ENCODE measurements around the gene KIF21A.
A peak's percentile ranks its signal among the peaks of the same experiment; 100 is the strongest.

Gene KIF21A

GRCh38 chr12:39272871-39273655 is 169.9 kb downstream of the KIF21A start:
- Histone ChIP-seq H3K9ac (ENCODE audit: low read length) (no peak overlapping the region), H3K9me3 (replicated peaks; ENCODE audit: insufficient read depth, low read length) (no peaks in the 10 kb centered on the region), H3K4me1 (ENCODE audit: low read length) (no peaks in the 10 kb centered on the region), H4K20me1 (ENCODE audit: insufficient read depth, low read length) (no peaks in the 10 kb centered on the region), H3K79me2 (ENCODE audit: low read length) (no peaks in the 10 kb centered on the region), H3K4me2 (ENCODE audit: low read depth, low read length) (no peak overlapping the region), H3K36me3 (replicated peaks; ENCODE audit: insufficient read depth, low read length) (no peaks in the 10 kb centered on the region), H3F3A (ENCODE audit: insufficient read depth, low read length) (no peaks in the 10 kb centered on the region), H3K4me3 (ENCODE audit: low read length) (no peak overlapping the region), H3K27me3 (replicated peaks; ENCODE audit: insufficient read depth, low read length) (no peaks in the 10 kb centered on the region), H3K9me2 (replicated peaks; ENCODE audit: insufficient read depth, low read length) (no peaks in the 10 kb centered on the region), H2AFZ (ENCODE audit: low read length) (no peak overlapping the region), H3K27ac (ENCODE audit: low read length) (no peak overlapping the region)
- TF ChIP-seq EZH2 (optimal IDR thresholded peaks at IDR 0.05; ENCODE audit: low read depth, low read length) (no peak), CTCF (IDR thresholded peaks at IDR 0.05; ENCODE audit: low read length) (peak; percentile 67)
- peak; percentile 28 for DNase-seq

- no peak overlapping the region for H3K4me2 ChIP-seq (ENCODE audit: low read depth, low read length)
- DNase-seq: no peak
- no peak overlapping the region for H3K9ac ChIP-seq (ENCODE audit: low read length)
- H3K79me2 ChIP-seq (ENCODE audit: low read length): no peaks in the 10 kb centered on the region
- no peaks in the 10 kb centered on the region for H3K9me3 ChIP-seq (replicated peaks; ENCODE audit: insufficient read depth, low read length)
- H3K27ac ChIP-seq (ENCODE audit: low read length): no peak overlapping the region
- no peaks in the 10 kb centered on the region for H4K20me1 ChIP-seq (ENCODE audit: insufficient read depth, low read length)
- H3K4me3 ChIP-seq (ENCODE audit: low read length): no peak overlapping the region
- no peaks in the 10 kb centered on the region for H3K27me3 ChIP-seq (replicated peaks; ENCODE audit: insufficient read depth, low read length)
- no peaks in the 10 kb centered on the region for H3K4me1 ChIP-seq (ENCODE audit: low read length)
- no peaks in the 10 kb centered on the region for H3K9me2 ChIP-seq (replicated peaks; ENCODE audit: insufficient read depth, low read length)
- no peak overlapping the region for H2AFZ ChIP-seq (ENCODE audit: low read length)
- no peaks in the 10 kb centered on the region for H3F3A ChIP-seq (ENCODE audit: insufficient read depth, low read length)
- TF ChIP-seq EZH2phosphoT487 (IDR thresholded peaks at IDR 0.05; ENCODE audit: low read length) (no peak), CTCF (IDR thresholded peaks at IDR 0.05; ENCODE audit: low read length) (no peak), EZH2 (optimal IDR thresholded peaks at IDR 0.05; ENCODE audit: low read depth, low read length) (no peak)
- no peaks in the 10 kb centered on the region for H3K36me3 ChIP-seq (replicated peaks; ENCODE audit: insufficient read depth, low read length)
Measured at GRCh38 chr12:39269492-39269891, 173.4 kb downstream of the KIF21A start.

DNA sequence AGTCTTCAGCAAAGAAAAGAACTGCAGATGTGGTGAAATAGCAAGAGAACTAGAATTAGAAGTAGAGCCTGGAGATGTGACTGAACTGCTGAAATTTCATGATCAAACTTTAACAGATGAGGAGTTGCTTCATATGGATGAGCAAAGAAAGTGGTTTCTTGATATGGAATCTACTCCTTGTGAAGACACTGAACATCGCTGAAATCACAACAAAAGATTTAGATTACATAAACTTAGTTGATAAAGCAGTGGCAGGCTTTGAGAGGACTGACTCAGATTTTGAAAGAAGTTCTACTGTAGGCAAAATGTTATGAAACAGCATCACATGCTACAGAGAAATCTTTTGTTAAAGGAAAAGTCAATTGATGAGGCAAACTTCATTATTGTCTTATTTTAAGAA is 175.0 kb downstream of the KIF21A start:
- DNase-seq: no peak
- TF ChIP-seq CTCF (IDR thresholded peaks at IDR 0.05; ENCODE audit: low read length) (no peak), EZH2 (optimal IDR thresholded peaks at IDR 0.05; ENCODE audit: low read depth, low read length) (no peak), EZH2phosphoT487 (IDR thresholded peaks at IDR 0.05; ENCODE audit: low read length) (no peak)
- no peaks in the 10 kb centered on the region for H3F3A ChIP-seq (ENCODE audit: insufficient read depth, low read length)
- no peak overlapping the region for H2AFZ ChIP-seq (ENCODE audit: low read length)
- no peaks in the 10 kb centered on the region for H4K20me1 ChIP-seq (ENCODE audit: insufficient read depth, low read length)
- H3K4me3 ChIP-seq (ENCODE audit: low read length): no peak overlapping the region
- H3K4me1 ChIP-seq (ENCODE audit: low read length): no peaks in the 10 kb centered on the region
- H3K9me2 ChIP-seq (replicated peaks; ENCODE audit: insufficient read depth, low read length): no peaks in the 10 kb centered on the region
- H3K36me3 ChIP-seq (replicated peaks; ENCODE audit: insufficient read depth, low read length): no peaks in the 10 kb centered on the region
- no peak overlapping the region for H3K9ac ChIP-seq (ENCODE audit: low read length)
- no peaks in the 10 kb centered on the region for H3K9me3 ChIP-seq (replicated peaks; ENCODE audit: insufficient read depth, low read length)
- no peak overlapping the region for H3K27ac ChIP-seq (ENCODE audit: low read length)
- no peak overlapping the region for H3K4me2 ChIP-seq (ENCODE audit: low read depth, low read length)
- no peaks in the 10 kb centered on the region for H3K27me3 ChIP-seq (replicated peaks; ENCODE audit: insufficient read depth, low read length)
- no peaks in the 10 kb centered on the region for H3K79me2 ChIP-seq (ENCODE audit: low read length)

All from MM.1S (cell line).